ENCODE data around the gene SNAI1.

The SNAI1 gene

DNA sequence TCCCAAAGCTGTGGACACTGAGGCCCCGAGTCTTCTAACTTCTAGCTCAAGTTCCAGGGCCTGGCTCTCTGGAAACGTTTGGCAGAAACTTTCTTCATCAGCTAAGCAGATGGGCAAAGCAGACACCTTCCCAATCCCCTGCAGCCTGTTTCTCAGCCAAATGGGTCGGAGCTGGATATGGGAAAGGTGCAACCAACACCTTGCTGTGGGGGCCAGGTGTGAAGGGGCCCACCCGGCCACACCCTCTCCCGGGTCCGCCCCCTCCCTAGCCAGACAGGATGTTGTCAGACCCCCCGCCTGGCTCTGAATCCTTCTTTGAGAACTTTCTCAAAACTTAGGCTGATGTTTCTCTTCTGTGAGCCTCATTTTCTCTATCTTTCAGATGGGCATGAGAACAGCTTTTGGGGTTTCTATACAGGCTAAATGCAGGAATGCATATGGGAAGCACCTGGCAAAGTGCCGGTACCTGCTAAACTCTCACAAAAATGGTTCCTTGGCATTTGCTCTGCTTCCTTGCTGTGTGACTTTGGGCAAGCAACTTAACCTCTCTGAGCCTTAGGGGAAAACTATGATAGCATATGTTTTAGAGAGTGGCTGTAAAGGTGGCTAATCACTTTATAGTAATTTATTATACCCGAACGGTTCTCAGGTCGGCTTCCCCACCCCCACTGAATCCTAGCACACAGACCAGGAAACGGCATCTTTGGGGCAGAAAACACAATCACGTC lies 1.8 kb downstream of the SNAI1 start:
- ATAC-seq (ENCODE audit: insufficient read depth, low read depth): no peak
- no peak overlapping the region for H3K9ac ChIP-seq (ENCODE audit: low read depth, low read length)
- H2AFZ ChIP-seq (ENCODE audit: low read depth, low read length): no peak overlapping the region
- no peak overlapping the region for H3K4me3 ChIP-seq (ENCODE audit: low read depth in 1 of 2, low read length in 2 of 2)
- no peaks in the 10 kb centered on the region for H3K9me3 ChIP-seq (ENCODE audit: insufficient read depth, low read length, severe bottlenecking)
- peaks cover 33% of the 10 kb centered on the region for H4K20me1 ChIP-seq (ENCODE audit: insufficient read depth, low read length)
- no peak overlapping the region for H3K27ac ChIP-seq (ENCODE audit: low read length)
- peaks cover 17% of the 10 kb centered on the region for H3K4me1 ChIP-seq (ENCODE audit: insufficient read depth, low read length)
- peaks cover 26% of the 10 kb centered on the region for H3K27me3 ChIP-seq (ENCODE audit: insufficient read depth, low read length, poor library complexity)
- H3K79me2 ChIP-seq (ENCODE audit: insufficient read depth, low read length): no peaks in the 10 kb centered on the region
- DNase-seq: no peak
- no peaks in the 10 kb centered on the region for H3K36me3 ChIP-seq (ENCODE audit: insufficient read depth, low read length)
- TF ChIP-seq, protein P1, sequence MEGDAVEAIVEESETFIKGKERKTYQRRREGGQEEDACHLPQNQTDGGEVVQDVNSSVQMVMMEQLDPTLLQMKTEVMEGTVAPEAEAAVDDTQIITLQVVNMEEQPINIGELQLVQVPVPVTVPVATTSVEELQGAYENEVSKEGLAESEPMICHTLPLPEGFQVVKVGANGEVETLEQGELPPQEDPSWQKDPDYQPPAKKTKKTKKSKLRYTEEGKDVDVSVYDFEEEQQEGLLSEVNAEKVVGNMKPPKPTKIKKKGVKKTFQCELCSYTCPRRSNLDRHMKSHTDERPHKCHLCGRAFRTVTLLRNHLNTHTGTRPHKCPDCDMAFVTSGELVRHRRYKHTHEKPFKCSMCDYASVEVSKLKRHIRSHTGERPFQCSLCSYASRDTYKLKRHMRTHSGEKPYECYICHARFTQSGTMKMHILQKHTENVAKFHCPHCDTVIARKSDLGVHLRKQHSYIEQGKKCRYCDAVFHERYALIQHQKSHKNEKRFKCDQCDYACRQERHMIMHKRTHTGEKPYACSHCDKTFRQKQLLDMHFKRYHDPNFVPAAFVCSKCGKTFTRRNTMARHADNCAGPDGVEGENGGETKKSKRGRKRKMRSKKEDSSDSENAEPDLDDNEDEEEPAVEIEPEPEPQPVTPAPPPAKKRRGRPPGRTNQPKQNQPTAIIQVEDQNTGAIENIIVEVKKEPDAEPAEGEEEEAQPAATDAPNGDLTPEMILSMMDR (IDR thresholded peaks at IDR 0.05; ENCODE audit: borderline replicate concordance, extremely low read depth, low read length, poor library complexity, severe bottlenecking): no peak
- TF ChIP-seq EZH2 (IDR thresholded peaks at IDR 0.05; ENCODE audit: borderline replicate concordance, low read depth, low read length, severe bottlenecking): no peak
- no peak overlapping the region for H3K4me2 ChIP-seq (ENCODE audit: insufficient read depth, low read length)

DNA sequence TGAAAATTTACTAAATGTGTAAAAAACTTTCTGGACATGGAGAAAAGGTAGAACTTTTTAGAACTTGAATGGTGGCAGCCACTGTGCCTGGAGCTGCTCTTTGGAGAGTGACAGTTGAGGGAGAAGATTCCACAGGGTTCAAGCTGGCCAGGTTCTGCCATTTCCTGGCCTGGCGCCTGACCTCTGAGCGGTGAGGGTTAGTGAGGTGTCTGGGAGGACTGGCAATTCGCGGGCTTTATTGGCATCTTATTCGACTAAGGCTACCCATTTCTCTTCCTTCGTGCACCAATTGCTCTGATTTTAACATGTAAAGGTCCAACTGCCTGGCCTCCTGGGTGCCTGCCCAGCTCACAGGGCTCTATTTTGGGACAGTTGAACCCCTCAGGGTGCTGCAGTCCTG lies 2.4 kb downstream of the SNAI1 start:
- no peaks in the 10 kb centered on the region for H3K36me3 ChIP-seq (ENCODE audit: insufficient read depth, low read length)
- no peak for TF ChIP-seq EZH2 (IDR thresholded peaks at IDR 0.05; ENCODE audit: borderline replicate concordance, low read depth, low read length, severe bottlenecking)
- TF ChIP-seq, protein P1 (IDR thresholded peaks at IDR 0.05; ENCODE audit: borderline replicate concordance, extremely low read depth, low read length, poor library complexity, severe bottlenecking): no peak
- no peak overlapping the region for H2AFZ ChIP-seq (ENCODE audit: low read depth, low read length)
- H3K9ac ChIP-seq (ENCODE audit: low read depth, low read length): no peak overlapping the region
- no peak overlapping the region for H3K4me2 ChIP-seq (ENCODE audit: insufficient read depth, low read length)
- no peak for DNase-seq
- H4K20me1 ChIP-seq (ENCODE audit: insufficient read depth, low read length): peaks cover 33% of the 10 kb centered on the region
- peaks cover 23% of the 10 kb centered on the region for H3K27me3 ChIP-seq (ENCODE audit: insufficient read depth, low read length, poor library complexity)
- H3K79me2 ChIP-seq (ENCODE audit: insufficient read depth, low read length): no peaks in the 10 kb centered on the region
- no peak overlapping the region for H3K4me3 ChIP-seq (ENCODE audit: low read depth in 1 of 2, low read length in 2 of 2)
- no peak for ATAC-seq (ENCODE audit: insufficient read depth, low read depth)
- no peaks in the 10 kb centered on the region for H3K9me3 ChIP-seq (ENCODE audit: insufficient read depth, low read length, severe bottlenecking)
- H3K27ac ChIP-seq (ENCODE audit: low read length): no peak overlapping the region
- H3K4me1 ChIP-seq (ENCODE audit: insufficient read depth, low read length): peaks cover 17% of the 10 kb centered on the region

DNA sequence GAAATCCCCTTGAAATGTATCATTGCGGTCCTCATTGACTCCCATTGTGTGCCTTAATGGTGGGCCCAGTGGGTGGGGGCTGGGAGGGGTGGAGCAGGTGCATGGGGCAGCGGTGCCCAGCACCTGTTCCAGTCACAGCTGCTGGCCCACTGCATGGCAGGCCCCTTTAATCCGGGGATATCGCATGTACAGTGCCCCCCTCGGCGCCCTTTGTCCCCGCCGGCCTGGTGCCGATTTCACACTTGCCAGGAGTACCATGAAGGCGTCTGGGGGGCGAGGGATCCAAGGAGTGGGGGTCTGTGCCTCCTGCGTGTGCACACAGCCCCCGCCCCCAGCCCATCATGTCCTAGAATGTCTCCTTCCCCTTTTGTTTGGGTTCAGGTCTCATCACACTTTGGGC lies 2.8 kb downstream of the SNAI1 start:
- ATAC-seq (ENCODE audit: insufficient read depth, low read depth): no peak
- DNase-seq: no peak
- Histone ChIP-seq H3K4me3 (ENCODE audit: low read depth in 1 of 2, low read length in 2 of 2) (no peak overlapping the region), H3K9ac (ENCODE audit: low read depth, low read length) (no peak overlapping the region), H3K4me1 (ENCODE audit: insufficient read depth, low read length) (peaks cover 17% of the 10 kb centered on the region), H2AFZ (ENCODE audit: low read depth, low read length) (no peak overlapping the region), H3K36me3 (ENCODE audit: insufficient read depth, low read length) (no peaks in the 10 kb centered on the region), H3K4me2 (ENCODE audit: insufficient read depth, low read length) (no peak overlapping the region), H4K20me1 (ENCODE audit: insufficient read depth, low read length) (peaks cover 33% of the 10 kb centered on the region), H3K79me2 (ENCODE audit: insufficient read depth, low read length) (no peaks in the 10 kb centered on the region), H3K27me3 (ENCODE audit: insufficient read depth, low read length, poor library complexity) (peaks cover 20% of the 10 kb centered on the region), H3K9me3 (ENCODE audit: insufficient read depth, low read length, severe bottlenecking) (no peaks in the 10 kb centered on the region), H3K27ac (ENCODE audit: low read length) (no peak overlapping the region)
- no peak for TF ChIP-seq EZH2 (IDR thresholded peaks at IDR 0.05; ENCODE audit: borderline replicate concordance, low read depth, low read length, severe bottlenecking)
- TF ChIP-seq, protein P1 (IDR thresholded peaks at IDR 0.05; ENCODE audit: borderline replicate concordance, extremely low read depth, low read length, poor library complexity, severe bottlenecking): no peak

All from DND-41 (cell line).